CD4-positive, alpha-beta T cell treated with Interleukin-17A for 4 hours (primary cell): ENCODE measurements around the gene ZNF587B.
"Not testable (repeated sequence)": the region's sequence is repeated elsewhere in the genome, so short reads cannot be mapped to it uniquely, and the experiment has no call there.

Experiments used
- DNase-seq: peaks from one replicate; pipeline ENCODE4 v3.0.0-alpha.2; 2020; ENCODE audit warnings: mixed read lengths

ZNF587B gene

GRCh38 chr19:57830071-57830602 lies at the start of gene ZNF587B:
TSS of gene ZNF587B (plus strand) at chr19:57830299. CDS start at chr19:57830529, 230 bp downstream.
- peak; percentile 49 for DNase-seq

DNA sequence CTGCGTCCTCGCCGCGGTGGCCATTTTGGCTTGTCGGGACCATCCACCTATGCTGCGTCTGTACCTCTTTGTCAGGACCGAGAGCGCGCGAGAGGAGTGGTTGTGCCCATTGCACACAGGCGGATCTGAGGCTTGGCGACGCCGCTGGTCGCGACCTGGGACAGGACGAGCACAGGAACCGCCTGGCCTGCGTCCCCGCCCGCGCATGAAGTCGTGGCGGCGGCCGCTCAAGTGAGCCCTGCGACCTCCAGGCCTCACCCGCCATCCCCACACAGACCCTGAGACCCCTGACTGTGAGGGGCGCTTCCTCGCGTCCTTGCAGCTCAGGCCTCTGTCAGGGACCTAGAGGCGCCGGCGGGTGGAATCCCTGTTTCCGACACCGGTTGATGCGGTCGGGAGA lies 43.8 kb upstream of the ZNF587B start:
- no peak for DNase-seq

DNA sequence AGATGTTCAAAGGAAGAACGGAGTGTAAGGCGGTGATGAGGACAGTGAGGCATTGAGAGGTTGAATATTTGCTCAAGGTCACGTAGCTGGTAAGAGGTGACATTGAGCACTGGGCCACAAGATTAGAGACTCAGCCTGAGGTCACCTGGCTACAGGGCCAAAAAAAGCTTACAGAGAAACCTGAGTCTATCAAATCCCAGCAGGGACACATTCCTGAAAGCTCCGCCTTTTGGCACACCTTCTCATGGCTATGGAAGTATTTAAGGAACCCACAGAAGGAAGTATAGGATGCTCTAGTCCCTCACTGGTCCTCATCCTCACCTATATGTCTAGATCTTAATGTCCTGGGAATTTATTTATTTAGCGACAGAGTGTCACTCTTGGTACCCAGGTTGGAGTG lies 43.2 kb upstream of the ZNF587B start:
- no peak for DNase-seq

GRCh38 chr19:57788114-57788692 lies 41.9 kb upstream of the ZNF587B start:
- DNase-seq = no peak

DNA sequence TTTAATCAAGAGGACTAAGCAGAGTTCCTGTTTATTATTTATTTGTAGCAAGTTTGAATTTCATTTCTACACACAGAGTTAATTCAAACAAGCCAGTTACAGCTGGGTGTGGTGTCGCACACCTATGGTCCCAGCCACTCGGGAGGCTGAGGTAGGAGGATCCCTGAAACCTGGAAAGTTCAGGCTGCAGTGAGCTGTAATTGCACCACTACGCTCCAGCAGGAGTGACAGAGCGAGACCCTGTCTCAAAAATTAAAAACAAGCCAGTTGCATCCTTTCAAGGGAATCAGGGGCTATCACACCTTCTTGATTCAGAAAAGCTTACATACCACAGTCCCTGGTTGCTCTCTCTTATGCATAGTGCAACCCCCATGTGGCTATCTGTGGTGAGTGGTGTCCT lies 40.8 kb upstream of the ZNF587B start:
- no peak for DNase-seq

- not testable (repeated sequence) for DNase-seq
Observed at GRCh38 chr19:57796580-57796979, 33.5 kb upstream of the ZNF587B start.

DNA sequence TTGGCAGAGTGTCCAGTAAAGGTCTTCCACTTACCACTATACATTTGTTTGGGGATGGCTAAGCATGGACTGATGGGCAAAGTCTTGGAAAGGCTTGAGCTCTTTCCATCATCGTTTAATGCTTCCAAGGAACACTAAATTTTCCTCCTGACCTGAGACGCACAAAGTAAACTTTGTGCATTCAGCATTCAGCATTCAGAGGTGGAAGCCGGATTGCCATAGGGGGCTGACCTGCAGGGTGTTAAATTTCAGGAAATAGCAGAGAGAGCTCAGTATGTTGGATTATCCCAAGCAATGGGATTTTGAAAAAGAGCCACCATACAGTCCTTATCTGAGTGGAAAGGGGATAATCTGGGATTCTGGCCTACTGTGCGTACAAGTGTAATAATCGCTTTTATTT lies 29.4 kb upstream of the ZNF587B start:
- no peak for DNase-seq

GRCh38 chr19:57802269-57802668 lies 27.8 kb upstream of the ZNF587B start:
- DNase-seq = no peak

GRCh38 chr19:57803265-57803593 lies 26.9 kb upstream of the ZNF587B start:
- no peak for DNase-seq

DNA sequence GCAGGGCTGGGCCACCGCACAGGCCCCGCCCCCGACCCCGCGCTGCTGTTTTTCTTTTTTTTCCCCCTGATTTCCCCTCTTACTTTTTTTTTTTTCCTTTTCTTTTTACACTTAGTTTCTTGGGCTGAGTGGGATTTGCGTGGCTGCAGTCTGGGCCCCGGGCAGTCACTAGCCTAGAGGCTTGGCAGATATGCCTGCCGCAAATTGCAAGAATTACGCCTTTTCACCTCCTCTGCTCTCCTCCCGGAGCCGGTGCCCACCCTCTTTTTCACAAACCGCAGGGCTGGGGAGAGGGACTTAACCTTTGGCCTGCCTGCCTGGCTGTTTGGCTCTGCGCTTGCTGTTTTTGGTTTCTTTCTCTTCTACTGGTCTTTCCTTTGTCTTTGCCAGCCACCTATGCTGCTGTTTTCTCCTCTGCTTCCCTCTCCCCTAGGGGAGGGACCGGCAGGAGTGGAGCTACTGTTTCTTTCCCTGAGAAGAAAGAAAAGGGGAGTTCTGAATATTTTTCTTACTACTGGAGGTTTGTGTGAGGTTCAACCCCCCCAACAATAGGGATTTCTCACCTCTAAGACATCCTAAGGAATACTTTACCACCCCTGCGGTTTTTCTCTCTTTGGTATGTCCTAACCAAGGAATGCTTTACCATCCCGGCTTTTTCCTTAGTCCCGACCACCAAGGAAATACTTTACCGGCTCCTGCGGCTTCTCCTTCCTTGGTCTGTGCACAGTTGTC lies 26.3 kb upstream of the ZNF587B start:
- DNase-seq = no peak

GRCh38 chr19:57807541-57807940 lies 22.6 kb upstream of the ZNF587B start:
- no peak for DNase-seq

DNA sequence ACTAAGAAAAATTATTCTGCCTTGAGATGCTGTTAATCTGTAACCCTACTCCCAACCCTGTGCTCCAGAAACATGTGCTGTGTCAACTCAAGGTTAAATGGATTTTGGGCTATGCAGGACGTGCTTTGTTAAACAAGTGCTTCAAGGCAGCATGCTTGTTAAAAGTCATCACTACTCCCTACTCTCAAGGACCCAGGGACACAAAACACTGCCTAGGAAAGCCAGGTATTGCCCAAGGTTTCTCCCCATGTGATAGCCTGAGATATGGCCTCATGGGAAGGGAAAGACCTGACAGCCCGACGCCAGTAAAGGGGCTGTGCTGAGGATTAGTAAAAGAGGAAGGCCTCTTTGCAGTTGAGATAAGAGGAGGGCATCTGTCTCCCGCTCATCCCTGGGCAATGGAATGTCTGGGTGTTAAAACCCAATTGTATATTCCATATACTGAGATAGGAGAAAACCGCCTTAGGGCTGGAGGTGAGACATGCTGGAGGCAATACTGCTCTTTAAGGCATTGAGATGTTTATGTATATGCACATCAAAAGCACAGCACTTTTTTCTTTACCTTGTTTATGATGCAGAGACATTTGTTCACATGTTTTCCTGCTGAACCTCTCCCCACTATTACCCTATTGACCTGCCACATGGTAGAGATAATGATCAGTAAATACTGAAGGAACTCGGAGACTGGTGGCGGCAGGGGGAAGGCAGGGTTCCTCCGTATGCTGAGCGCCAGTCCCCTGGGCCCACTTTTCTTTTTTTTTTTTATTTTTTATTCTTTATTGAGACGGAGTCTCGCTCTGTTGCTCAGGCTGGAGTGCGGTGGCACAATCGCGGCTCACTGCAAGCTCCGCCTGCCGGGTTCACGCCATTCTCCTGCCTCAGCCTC lies 19.4 kb upstream of the ZNF587B start:
- not testable (repeated sequence) for DNase-seq

DNA sequence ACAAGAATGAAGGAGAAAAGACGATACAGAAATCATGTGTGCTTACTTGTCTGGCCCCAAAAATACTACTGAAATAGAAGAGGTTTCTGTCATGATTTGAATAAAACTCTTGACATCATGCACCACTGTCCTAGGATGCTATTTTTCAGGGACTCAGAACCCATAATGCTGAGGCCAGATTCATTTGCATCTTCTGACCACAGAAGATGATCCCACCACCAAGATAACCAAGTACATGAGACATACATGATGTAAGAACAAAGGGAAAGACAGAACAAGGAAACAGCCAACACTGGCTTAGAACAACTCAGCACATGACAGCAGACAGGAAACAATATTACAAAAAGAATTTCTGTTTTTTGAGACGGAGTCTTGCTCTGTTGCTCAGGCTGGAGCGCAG lies 17.9 kb upstream of the ZNF587B start:
- no peak for DNase-seq

DNA sequence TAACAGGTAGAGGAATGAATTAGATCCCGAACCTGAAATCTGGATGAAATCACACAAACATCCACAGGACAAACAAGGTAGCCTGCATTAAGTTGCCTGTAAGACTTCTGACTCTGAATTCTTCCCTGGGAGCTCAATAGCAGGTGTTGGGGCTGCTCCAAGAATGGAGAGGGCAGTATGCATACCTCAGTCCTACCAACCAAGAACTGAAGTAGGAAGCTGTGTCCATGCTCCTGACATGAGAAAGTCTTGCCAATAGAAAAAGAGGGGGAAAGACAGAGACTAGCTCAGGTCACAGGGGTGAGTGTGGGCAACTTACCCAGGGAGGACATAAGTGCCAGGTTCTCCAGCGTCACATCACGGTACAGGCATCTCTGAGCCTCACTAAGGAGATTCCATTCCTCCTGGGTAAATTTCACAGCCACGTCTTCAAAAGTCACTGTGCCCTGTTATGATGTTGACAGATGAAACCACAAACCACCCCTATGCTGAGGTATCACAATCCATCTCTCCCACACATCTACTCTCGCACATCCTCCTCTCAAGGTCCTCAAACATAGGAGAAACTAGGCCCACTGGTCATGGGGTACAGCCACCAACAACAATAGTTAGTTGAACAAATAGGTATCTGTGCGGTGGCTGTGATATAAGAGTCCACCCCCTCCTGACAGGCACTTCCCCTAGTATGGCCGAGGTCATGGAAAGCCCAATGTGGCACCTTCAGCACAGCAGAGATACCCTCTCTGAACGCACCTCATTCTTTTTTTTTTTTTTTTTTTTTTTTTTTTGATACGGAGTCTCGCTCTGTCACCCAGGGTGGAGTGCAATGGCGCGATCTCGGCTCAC lies 16.9 kb upstream of the ZNF587B start:
- DNase-seq = not testable (repeated sequence)

- DNase-seq = no peak
Observed at GRCh38 chr19:57813919-57814504, 16.1 kb upstream of the ZNF587B start.

- DNase-seq = peak; percentile 79
Observed at GRCh38 chr19:57814505-57815246, 15.4 kb upstream of the ZNF587B start, which contains the start of gene ZNF552. TSS of gene ZNF552 (minus strand) at chr19:57814913. CDS start at chr19:57814743, 170 bp downstream.

GRCh38 chr19:57815247-57816075 lies 14.6 kb upstream of the ZNF587B start:
- DNase-seq = no peak

GRCh38 chr19:57816652-57817051 lies 13.4 kb upstream of the ZNF587B start:
- no peak for DNase-seq

DNA sequence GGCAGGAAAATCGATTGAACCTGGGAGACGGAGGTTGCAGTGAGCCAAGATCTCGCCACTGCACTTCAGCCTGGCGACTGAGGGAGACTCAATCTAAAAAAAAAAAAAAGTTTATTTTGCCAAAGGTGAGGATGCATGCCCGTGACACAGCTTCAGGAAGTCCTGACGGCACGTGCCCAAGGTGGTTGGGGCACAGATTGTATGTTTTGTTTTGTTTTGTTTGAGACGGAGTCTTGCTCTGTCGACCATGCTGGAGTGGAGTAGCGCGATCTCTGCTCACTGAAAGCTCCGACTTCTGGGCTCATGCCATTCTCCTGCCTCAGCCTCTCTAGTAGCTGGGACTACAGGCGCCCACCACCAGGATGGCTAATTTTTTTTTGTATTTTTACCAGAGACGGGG lies 12.1 kb upstream of the ZNF587B start:
- no peak for DNase-seq

DNA sequence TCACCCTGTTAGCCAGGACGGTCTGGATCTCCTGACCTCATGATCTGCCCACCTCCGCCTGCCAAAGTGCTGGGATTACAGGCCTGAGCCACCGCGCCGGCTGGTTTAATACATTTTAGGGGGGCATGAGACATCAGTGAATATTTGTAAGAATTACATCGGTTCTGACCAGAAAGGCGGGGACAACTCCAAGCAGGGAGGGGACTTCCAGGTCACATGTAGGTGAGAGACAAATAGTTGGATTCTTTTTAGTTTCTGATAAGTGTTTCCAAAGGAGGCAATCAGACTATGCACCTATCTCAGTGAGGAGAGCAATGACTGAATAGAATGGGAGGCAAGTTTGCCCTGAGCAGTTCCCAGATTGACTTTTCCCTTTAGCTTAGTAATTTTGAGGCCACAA lies 11.7 kb upstream of the ZNF587B start:
- DNase-seq = no peak
